Activated T-helper 2 cell treated with anti-CD3 and anti-CD28 coated beads, Interferon-gamma antibody, Interleukin-2, Interleukin-4, amounts not matched to agents 10 μg/mL and 5 μg/mL and 100 μg/mL, durations not matched to agents 14 hours and 24 hours and 36 hours (primary cell): ENCODE measurements around the gene CFAP126. TPM values are rescaled to one million over a fixed set of nuclear protein-coding genes. Genes with fewer than 3 reads are reported as not detected.
"Not testable (repeated sequence)": the region's sequence is repeated elsewhere in the genome, so short reads cannot be mapped to it uniquely, and the experiment has no call there.

ENCODE experiments used
- DNase-seq: peaks from one replicate; pipeline ENCODE4 v3.0.0; 2021; ENCODE audit warnings: low spot score
- H3K27ac Mint-ChIP-seq: one replicate; pipeline ENCODE4 v1.8.0; 2021; ENCODE audit warnings: mixed read lengths
- H3K27me3 Mint-ChIP-seq: one replicate; pipeline ENCODE4 v1.8.0; 2021; ENCODE audit warnings: low read depth, mixed read lengths
- H3K36me3 Mint-ChIP-seq: one replicate; pipeline ENCODE4 v1.8.0; 2021; ENCODE audit warnings: low read depth, mixed read lengths
- H3K4me1 Mint-ChIP-seq: one replicate; pipeline ENCODE4 v1.8.0; 2021; ENCODE audit warnings: low read depth, mixed read lengths
- H3K4me3 Mint-ChIP-seq: one replicate; pipeline ENCODE4 v1.8.0; 2021; ENCODE audit warnings: low read depth, mild to moderate bottlenecking, moderate library complexity, mixed read lengths
- H3K9me3 Mint-ChIP-seq: one replicate; pipeline ENCODE4 v1.8.0; 2021; ENCODE audit warnings: mixed read lengths
- intact Hi-C: fragments of 100-400 bp; cut with micrococcal nuclease; formaldehyde crosslinking; loops from one replicate; pipeline ENCODE4 v1.15.1; 2023
- total RNA-seq: library from RNA; stranded (reverse); gene quantifications from 2 replicates; pipeline ENCODE4 v1.2.3, GENCODE V29; 2022

Gene CFAP126
- total RNA-seq, 1 donor from 2014 or later = not detected

DNA sequence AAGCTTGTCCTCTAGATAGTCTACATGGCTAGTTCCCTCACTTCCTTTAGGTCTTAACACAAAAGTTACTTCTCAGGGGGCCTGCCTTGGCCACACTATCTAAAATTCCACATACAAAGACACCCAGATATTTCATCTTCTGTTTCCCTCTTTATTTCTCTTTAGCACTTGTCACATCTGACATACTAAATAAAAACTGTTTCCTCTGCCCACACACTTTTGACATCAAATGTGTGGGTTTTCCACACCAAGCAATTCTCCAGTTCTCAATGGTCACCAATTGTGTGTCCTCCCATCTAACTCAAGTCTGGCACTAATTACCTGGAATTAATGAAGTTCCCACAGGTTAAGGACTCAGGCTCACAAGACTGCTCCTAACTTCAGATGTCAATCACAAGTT lies 25.5 kb upstream of the CFAP126 start:
- Mint-ChIP-seq H3K4me1 (peaks cover 28% of the 10 kb centered on the region), H3K36me3 (peaks cover 5% of the 10 kb centered on the region), H3K4me3 (no peak overlapping the region), H3K9me3 (no peaks in the 10 kb centered on the region), H3K27me3 (no peaks in the 10 kb centered on the region), H3K27ac (peak overlapping the region; percentile 36)
- intact Hi-C loops = no loop called here
- no peak for DNase-seq

DNA sequence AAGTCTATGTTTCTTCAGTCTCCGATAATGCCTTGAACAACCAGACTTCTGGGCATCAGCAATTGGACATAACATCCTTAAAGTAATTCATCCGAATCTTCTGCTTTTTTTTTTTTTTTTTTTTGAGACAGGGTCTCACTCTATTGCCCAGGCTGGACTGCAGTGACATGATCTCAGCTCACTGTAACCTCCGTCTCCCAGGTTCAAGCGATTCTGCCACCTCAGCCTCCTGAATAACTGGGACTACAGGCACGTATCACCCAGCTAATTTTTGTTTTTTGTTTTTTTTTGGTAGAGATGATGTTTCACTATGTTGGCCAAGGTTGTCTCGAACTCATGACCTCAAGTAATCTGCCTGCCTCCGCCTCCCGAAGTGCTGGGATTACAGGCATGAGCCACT lies 23.9 kb upstream of the CFAP126 start:
- Mint-ChIP-seq H3K36me3 (peaks cover 5% of the 10 kb centered on the region), H3K4me3 (peak overlapping the region; percentile 56), H3K4me1 (peaks cover 35% of the 10 kb centered on the region), H3K27ac (no peak overlapping the region), H3K9me3 (no peaks in the 10 kb centered on the region), H3K27me3 (no peaks in the 10 kb centered on the region)
- no peak for DNase-seq
- intact Hi-C loops = no loop called here

DNA sequence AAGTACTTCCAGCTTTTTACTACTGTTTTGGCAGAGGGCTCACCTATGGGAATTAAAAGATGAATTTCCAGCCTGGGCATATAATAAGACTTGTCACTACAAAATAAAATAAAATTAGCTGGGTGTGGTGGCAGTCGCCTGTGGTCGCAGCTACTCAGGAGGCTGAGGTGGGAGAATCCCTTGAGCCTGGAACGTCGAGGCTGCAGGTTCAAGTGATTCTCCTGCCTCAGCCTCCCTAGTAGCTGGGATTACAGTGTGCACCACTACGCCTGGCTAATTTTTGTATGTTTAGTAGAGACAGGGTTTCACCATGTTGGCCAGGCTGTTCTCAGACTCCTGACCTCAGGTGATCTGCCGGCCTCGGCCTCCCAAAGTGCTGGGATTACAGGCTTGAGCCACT lies 23.5 kb upstream of the CFAP126 start:
- H3K27me3 Mint-ChIP-seq, H3K9me3 Mint-ChIP-seq, H3K36me3 Mint-ChIP-seq, DNase-seq, intact Hi-C loops: not testable (repeated sequence)
- Mint-ChIP-seq H3K4me1 (peaks cover 40% of the 10 kb centered on the region), H3K4me3 (peak overlapping the region; percentile 86), H3K27ac (peak overlapping the region; percentile 66)

DNA sequence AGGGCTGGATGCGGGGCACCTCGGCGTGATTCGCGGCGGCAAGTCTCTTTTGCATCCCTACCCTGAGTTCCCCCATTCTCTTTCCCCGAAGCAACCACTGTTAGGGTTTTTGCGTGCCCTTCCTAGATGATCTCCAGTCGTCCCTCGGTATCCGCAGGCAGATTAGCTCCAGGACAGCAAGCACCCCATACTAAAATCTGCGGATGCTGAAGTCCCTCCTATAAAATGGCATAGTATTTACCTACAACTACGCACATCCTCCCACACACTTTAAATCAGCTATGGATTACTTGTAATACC lies 22.8 kb upstream of the CFAP126 start:
- intact Hi-C loops = loop anchor here (1.0 kb wide), 1 partner anchor 9 kb away; no protein-coding TSS in a partner anchor
- H3K4me1 Mint-ChIP-seq = peaks cover 40% of the 10 kb centered on the region
- peaks cover 5% of the 10 kb centered on the region for H3K36me3 Mint-ChIP-seq
- H3K27me3 Mint-ChIP-seq = no peaks in the 10 kb centered on the region
- H3K4me3 Mint-ChIP-seq = peak overlapping the region; percentile 86
- H3K9me3 Mint-ChIP-seq = no peaks in the 10 kb centered on the region
- peak overlapping the region; percentile 92 for H3K27ac Mint-ChIP-seq
- DNase-seq = no peak

DNA sequence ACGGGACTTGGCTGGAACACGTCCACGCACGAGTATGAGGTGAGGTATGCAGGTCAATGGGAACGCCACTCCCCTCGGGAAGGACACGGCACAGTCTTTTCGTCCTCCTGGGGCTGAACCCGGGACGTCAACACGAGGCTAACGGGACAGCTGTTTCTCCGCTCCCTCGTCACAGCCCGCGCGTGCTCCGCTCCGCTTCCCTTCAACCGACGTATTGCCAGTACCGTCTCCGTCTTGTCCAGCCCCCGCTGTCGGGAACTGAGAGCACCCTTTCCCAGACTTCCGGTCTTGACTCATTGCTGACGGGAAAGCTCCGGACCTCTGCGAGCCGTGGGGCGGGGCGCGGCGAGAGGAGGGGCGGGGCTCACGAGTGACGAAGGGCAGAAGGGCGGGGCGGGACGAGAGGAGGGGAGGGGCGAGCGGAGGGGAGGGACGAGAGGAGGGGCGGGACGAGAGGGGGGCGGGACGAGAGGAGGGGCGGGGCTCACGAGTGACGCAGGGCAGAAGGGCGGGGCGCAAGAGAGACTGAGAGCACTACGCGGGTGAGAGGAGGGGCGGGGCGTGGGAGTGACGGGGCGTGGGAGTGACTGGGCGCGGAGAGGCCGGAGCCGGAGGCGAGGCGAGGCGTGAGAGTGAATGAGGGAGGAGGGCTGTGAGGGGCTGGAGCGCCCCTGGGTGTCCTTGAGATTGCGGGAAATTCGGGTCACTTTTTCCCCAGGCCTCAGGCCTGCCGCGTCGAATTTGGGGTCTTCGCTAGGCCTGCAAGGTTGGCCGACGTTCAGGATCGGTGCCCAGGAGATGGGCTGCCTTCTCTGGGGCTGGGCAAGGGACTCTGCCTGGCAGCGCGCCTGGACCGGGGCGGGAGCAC lies 22.2 kb upstream of the CFAP126 start:
- intact Hi-C loops = loop anchor here (1.0 kb wide), 1 partner anchor 9 kb away; no protein-coding TSS in a partner anchor

DNA sequence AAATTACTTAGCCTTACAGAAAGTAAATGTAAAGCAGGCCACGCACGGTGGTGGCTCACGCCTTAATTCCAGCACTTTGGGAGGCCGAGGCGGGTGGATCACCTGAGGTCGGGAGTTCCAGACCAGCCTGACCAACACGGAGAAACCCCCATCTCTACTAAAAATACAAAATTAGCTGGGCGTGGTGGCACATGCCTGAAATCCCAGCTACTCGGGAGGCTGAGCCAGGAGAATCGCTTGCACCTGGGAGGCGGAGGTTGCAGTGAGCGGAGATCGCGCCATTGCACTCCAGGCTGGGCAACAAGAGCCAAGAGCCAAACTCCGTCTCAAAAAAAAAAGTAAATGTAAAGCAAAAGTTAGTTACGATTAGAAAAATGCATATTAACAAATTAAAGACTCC lies 21.5 kb upstream of the CFAP126 start:
- intact Hi-C loops = not testable (repeated sequence)

More for the DNA sequence above, 22.2 kb upstream of the CFAP126 start:
- peaks cover 40% of the 10 kb centered on the region for H3K4me1 Mint-ChIP-seq
- peak; percentile 91 for DNase-seq
- peak overlapping the region; percentile 86 for H3K4me3 Mint-ChIP-seq
- H3K27ac Mint-ChIP-seq = peak overlapping the region; percentile 92
- H3K27me3 Mint-ChIP-seq = no peaks in the 10 kb centered on the region
- H3K9me3 Mint-ChIP-seq = no peaks in the 10 kb centered on the region
- peaks cover 5% of the 10 kb centered on the region for H3K36me3 Mint-ChIP-seq

DNA sequence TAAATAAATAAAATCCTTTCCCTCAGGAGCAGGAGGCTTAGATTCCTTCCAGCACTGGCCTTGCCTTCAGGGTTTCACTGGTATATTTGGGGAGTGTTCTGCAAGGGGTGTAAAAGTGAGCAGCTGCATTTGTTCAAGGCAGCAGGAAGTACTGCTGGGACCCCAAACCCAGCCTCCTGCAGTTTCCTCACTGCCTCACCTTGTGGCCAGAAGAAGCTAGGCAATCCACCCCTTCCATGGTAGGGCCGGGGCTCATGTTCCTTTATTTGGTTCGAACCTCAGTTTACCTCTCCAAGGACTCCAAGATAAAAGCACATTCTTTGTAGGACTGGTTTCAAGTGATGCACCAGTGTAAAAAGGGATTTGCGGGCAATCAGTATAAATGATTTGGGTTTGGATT lies 21.0 kb upstream of the CFAP126 start:
- Mint-ChIP-seq H3K9me3 (no peaks in the 10 kb centered on the region), H3K36me3 (peaks cover 5% of the 10 kb centered on the region), H3K27me3 (no peaks in the 10 kb centered on the region), H3K4me1 (peaks cover 41% of the 10 kb centered on the region), H3K4me3 (peak overlapping the region; percentile 86), H3K27ac (peak overlapping the region; percentile 92)
- intact Hi-C loops = no loop called here
- no peak for DNase-seq

More for the DNA sequence above, 21.5 kb upstream of the CFAP126 start:
- H3K9me3 Mint-ChIP-seq, DNase-seq, H3K27me3 Mint-ChIP-seq, H3K36me3 Mint-ChIP-seq: not testable (repeated sequence)
- Mint-ChIP-seq H3K4me1 (peaks cover 41% of the 10 kb centered on the region), H3K27ac (peak overlapping the region; percentile 92), H3K4me3 (peak overlapping the region; percentile 86)

DNA sequence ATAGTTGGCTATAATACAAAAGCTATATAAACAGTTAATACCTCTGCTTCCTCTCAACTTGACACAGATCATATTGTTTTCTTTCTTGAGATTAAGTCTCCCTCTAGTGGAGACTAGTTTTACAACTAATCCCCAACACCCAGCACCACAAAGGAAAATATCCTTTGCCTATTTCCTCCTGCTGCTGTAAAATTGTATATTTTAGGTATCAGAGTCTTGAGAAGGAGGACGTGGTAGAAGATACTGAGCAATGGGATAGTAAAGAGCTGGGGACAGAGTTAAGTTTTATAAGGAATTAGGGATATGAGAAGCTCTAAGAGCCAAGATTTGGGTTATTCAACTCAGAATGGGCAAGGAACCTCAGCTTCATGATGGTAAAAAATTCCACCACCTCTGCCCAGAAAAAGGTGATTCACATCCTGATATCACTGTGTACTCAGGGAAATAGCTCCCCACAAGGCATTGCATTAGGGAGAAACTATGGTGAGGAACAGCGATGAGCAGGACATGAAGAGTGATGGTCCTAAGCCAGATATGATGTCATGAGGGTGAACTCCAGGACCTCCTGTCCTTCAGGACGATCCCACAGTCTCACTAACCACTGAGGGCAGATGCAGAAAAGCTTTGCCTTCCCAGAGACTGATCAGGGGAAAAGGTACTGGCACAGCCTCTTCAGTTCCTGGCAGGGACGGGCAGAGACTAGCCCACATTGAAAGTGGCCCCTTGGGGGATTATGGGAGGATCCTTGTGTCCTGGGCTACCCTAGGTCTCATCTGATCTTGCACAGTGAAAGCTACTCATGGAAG lies 14.7 kb upstream of the CFAP126 start:
- DNase-seq = no peak
- Mint-ChIP-seq H3K36me3 (no peaks in the 10 kb centered on the region), H3K4me1 (peaks cover 18% of the 10 kb centered on the region), H3K4me3 (no peak overlapping the region), H3K27ac (no peak overlapping the region), H3K9me3 (no peaks in the 10 kb centered on the region), H3K27me3 (no peaks in the 10 kb centered on the region)
- intact Hi-C loops = loop anchor here (1.0 to 5.0 kb wide), 2 partner anchors 155 to 190 kb away; no protein-coding TSS in a partner anchor

DNA sequence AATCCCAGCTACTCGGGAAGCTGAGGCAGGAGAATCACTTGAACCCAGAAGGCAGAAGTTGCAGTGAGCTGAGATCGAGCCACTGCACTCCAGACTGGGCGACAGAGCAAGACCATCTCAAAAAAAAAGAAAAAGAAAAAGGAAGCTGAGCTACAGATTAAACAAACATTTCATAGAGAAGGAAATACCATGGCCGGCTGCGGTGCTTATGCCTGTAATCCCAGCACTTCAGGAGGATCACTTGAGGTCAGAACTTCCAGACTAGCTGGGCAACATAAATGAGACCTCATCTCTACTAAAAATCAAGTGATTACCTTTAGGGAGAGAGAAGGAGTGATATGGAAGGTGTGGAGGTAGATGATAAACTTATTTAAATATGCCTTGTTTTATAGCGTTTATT lies 14.0 kb upstream of the CFAP126 start:
- no peak overlapping the region for H3K27ac Mint-ChIP-seq
- no peak overlapping the region for H3K4me3 Mint-ChIP-seq
- intact Hi-C loops = loop anchor here (1.0 to 5.0 kb wide), 2 partner anchors 154 to 189 kb away; no protein-coding TSS in a partner anchor
- no peaks in the 10 kb centered on the region for H3K27me3 Mint-ChIP-seq
- H3K4me1 Mint-ChIP-seq = peaks cover 13% of the 10 kb centered on the region
- DNase-seq = no peak
- H3K36me3 Mint-ChIP-seq = no peaks in the 10 kb centered on the region
- no peaks in the 10 kb centered on the region for H3K9me3 Mint-ChIP-seq

DNA sequence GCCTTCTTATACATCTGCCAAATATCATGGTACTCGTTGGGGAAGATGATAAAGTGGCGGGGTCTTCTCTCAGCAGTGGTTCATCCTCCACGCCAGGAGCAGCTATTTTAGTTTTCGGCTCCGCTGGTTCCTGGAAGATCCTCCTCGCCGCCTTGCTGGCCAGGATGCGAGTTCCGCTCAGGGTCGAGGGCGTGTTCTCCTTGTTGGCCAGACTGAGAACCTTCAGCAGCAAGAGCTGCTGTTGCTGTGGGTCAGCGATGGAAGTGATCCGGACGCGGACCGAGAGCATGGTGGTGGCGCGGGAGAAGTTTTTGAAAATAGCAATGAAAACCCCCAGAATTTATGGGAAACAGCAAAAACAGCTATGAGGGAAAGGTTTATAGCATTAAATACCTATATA lies 11.4 kb upstream of the CFAP126 start:
- DNase-seq = no peak
- intact Hi-C loops = no loop called here
- no peaks in the 10 kb centered on the region for H3K36me3 Mint-ChIP-seq
- H3K4me1 Mint-ChIP-seq = peaks cover 6% of the 10 kb centered on the region
- no peaks in the 10 kb centered on the region for H3K27me3 Mint-ChIP-seq
- no peaks in the 10 kb centered on the region for H3K9me3 Mint-ChIP-seq
- H3K4me3 Mint-ChIP-seq = no peak overlapping the region
- H3K27ac Mint-ChIP-seq = no peak overlapping the region

DNA sequence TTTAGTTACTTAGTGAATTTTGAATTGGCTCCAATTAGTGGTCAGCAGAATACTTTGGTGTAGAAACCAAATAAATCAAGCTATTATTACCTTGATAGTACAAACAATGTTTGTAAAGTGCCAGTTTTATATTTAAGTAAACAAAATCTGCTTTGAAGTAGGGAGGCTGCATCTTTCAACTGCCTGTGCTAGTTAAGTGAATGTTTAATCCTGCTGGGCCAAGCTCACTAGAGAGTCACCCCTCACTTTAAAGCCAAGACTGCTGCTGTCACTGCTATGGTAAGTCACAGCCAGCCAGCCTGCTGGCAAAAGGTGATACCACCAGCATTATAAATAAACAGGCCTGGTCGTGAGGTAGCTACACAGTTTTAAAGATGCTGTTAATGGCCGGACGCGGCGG lies 10.3 kb upstream of the CFAP126 start:
- Mint-ChIP-seq H3K4me1 (peaks cover 6% of the 10 kb centered on the region), H3K9me3 (no peaks in the 10 kb centered on the region), H3K27me3 (no peaks in the 10 kb centered on the region), H3K27ac (no peak overlapping the region), H3K36me3 (no peaks in the 10 kb centered on the region), H3K4me3 (no peak overlapping the region)
- DNase-seq = no peak
- intact Hi-C loops = no loop called here

DNA sequence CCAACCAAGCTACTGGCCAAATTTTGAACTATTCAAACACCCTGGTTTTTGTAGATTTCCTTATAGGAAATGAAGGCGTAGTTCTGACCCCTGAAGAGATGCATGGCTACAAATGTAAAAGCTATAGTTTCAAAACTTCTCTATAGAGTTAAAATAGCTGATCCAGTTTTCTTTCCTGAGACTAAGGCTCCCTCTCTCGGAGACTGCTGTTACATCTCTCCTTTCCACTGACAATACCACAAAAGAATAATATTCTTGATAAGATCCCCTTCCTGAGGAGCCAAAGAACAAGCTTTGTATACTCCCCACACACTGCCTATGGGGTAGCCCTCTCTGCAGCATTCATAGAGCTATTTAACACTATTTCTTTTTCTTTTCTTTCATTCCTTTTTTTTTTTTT lies 6.7 kb upstream of the CFAP126 start:
- H3K36me3 Mint-ChIP-seq = no peaks in the 10 kb centered on the region
- H3K4me3 Mint-ChIP-seq = no peak overlapping the region
- no peak overlapping the region for H3K27ac Mint-ChIP-seq
- no peaks in the 10 kb centered on the region for H3K9me3 Mint-ChIP-seq
- intact Hi-C loops = no loop called here
- no peak for DNase-seq
- H3K27me3 Mint-ChIP-seq = no peaks in the 10 kb centered on the region
- peaks cover 5% of the 10 kb centered on the region for H3K4me1 Mint-ChIP-seq

DNA sequence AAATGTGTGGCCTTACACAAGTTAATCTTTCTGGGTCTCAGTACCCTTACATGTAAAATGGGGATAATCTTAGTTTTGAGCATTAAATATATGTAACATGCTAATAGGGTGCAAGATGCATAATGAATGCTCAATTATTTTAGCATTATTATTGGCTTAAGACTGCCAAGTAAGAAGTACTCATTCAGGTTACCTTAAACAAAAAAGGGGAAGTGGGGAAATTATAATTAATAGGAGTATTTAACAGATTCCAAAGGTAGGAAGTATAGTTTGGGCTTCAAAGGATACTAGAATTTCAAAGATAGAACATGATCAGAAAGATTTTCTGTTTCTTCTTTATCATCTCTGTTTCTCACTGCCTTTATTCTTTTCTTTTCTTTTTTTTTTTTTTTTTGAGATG lies 5.8 kb upstream of the CFAP126 start:
- Mint-ChIP-seq H3K36me3 (no peaks in the 10 kb centered on the region), H3K4me3 (no peak overlapping the region), H3K9me3 (no peaks in the 10 kb centered on the region), H3K27me3 (no peaks in the 10 kb centered on the region), H3K27ac (no peak overlapping the region), H3K4me1 (peaks cover 5% of the 10 kb centered on the region)
- intact Hi-C loops = no loop called here
- no peak for DNase-seq
